ENCODE measurements around the gene NANOS3.

DNA sequence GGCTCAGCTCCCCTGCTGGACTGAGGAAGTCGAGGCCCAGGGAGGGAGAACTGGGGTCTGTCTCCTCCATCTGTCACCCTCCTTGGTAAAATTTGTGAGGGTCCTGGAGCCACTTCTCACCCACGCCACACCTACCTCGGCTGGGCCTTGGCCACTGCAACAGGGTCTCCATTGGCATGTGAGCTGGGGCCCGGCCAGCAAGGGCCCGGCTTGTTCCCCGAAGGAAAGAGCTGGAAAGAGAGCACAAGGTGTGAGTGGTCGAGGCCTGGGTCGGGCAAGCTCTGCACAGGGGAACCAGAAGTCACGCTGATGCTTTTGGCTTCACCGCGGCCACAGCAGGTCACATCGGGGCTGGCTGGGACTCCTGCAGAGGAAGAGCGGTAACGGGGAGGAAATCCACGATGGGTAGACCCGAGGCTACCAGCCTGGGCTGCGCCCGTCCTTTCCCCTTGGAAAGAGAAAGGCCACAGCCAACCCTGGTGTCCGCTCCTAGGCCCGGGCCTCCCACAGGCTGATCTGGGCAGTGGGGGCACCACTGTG lies 9.0 kb downstream of the NANOS3 start:
- TF ChIP-seq, protein P1, sequence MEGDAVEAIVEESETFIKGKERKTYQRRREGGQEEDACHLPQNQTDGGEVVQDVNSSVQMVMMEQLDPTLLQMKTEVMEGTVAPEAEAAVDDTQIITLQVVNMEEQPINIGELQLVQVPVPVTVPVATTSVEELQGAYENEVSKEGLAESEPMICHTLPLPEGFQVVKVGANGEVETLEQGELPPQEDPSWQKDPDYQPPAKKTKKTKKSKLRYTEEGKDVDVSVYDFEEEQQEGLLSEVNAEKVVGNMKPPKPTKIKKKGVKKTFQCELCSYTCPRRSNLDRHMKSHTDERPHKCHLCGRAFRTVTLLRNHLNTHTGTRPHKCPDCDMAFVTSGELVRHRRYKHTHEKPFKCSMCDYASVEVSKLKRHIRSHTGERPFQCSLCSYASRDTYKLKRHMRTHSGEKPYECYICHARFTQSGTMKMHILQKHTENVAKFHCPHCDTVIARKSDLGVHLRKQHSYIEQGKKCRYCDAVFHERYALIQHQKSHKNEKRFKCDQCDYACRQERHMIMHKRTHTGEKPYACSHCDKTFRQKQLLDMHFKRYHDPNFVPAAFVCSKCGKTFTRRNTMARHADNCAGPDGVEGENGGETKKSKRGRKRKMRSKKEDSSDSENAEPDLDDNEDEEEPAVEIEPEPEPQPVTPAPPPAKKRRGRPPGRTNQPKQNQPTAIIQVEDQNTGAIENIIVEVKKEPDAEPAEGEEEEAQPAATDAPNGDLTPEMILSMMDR (IDR thresholded peaks at IDR 0.05; ENCODE audit: insufficient read depth, low read depth, low read length): no peak
- TF ChIP-seq EZH2 (IDR thresholded peaks at IDR 0.05; ENCODE audit: insufficient read depth, low read length): no peak
